CD4-positive, alpha-beta T cell treated with Interleukin-21 for 1 hour (primary cell): ENCODE data around the gene P2RX4.
"Not testable (repeated sequence)": the region's sequence is repeated elsewhere in the genome, so short reads cannot be mapped to it uniquely, and the experiment has no call there.

Source experiments
- DNase-seq: peaks from one replicate; pipeline ENCODE4 v3.0.0-alpha.2; 2020

P2RX4 gene

DNA sequence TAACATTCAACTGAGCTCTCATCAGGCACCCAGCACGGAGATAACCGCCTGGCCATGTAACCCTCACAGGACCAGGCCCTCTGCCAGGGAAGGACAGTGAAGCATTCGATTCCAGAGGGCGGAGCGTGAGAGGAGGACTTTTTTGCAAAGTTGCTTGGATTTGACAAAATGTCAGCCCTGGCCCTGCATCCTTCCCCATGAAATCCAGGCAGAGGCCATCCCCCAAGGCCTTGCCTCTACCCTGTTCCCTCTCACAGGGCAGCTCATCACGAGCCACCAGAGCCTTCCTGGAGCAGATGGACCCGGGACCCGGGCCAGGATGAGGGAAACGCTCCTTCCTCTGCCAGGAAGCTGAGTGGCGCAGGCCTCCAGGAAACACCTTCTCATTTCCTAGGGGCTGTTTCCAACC is 69.6 kb downstream of the P2RX4 start:
- no peak for DNase-seq

- not testable (repeated sequence) for DNase-seq
Measured at GRCh38 chr12:121280531-121280930, 70.6 kb downstream of the P2RX4 start.

DNA sequence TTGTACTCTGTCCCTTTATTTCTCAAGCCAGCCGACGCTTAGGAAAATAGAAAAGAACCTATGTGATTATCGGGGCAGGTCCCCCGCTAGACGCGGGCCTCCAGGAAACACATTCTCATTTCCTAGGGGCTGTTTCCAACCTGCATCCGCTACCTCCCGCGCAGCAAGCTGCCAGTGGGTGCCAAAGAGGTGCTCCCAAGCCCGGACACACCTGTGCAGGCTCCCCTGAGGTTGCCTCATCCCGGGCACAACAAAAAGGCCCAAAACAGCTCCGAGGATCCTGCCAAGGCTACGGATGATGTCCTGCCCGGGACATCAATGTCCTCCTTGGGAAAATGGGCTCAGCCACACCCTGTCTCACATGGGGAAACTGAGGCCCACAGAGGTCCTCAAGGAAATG is 71.2 kb downstream of the P2RX4 start:
- DNase-seq: not testable (repeated sequence)

DNA sequence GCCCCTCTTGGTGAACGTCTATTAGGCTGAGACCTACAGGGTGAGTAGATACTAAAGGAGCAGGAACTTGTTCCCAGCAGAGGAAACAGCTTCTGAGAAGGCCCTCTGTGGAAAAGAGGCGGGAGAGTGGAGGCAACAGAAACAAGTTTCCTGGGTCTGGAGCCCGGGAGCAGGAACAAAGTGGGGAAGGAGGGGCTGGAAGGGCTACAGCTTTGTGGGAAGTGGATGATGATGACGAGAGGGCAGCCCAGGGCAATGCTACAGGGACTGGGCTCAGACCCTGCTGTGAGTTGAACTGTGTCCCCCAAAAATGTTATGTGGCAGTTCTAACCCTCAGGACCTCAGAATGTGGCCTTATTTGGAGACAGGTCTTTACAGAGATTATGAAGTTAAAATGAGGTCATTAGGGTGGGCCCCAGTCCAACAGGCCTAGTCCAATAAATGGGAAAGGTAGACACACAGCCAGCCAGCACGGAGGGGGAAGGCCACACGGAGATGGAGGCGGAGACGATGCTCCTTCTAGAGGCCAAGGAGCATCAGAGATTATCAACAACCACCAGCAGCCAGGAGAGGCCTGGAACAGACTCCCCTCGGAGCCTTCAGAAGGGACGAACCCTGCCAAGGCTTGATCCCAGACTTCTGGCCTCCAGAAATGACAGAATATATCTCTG is 72.3 kb downstream of the P2RX4 start:
- no peak for DNase-seq

- DNase-seq: not testable (repeated sequence)
Measured at GRCh38 chr12:121282910-121283309, 73.0 kb downstream of the P2RX4 start.

DNA sequence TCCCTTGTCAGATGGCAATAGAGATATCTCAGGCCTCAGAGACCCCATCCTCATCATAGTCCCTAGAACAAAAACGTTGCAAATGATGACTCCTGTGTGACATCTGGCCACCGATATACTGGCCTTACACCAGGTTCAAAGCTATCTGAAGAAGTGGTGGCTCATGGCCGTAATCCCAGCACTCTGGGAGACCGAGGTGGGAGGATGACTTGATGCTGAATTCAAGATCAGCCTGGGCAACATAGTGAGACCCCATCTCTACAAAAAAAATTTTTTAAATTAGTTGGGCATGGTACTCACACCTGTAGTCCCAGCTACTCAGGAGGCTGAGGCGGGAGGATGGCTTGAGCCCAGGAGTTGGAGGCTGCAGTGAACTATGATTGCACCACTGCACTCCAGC is 73.5 kb downstream of the P2RX4 start:
- DNase-seq: no peak
